PC-3 (cell line): ENCODE data around the gene REP15. TPM values are rescaled to one million over a fixed set of nuclear protein-coding genes. Genes with fewer than 3 reads are reported as not detected.

Experiments used
- ATAC-seq: fragments of 200-7000 bp; cut with Tn5 transposase; 2 replicates; pipeline ENCODE4 v1.9.1; 2020; ENCODE audit warnings: mild to moderate bottlenecking, moderate library complexity
- Bru-seq: library from RNA; stranded (reverse); fragments of 400-500 nt; gene quantifications from one replicate; lab custom pipeline; 2021; lab: Mats Ljungman, UMichigan
- BruChase-seq, 2 experiments: library from RNA; stranded (reverse); fragments of 400-500 nt; gene quantifications; one replicate each; lab custom pipeline; 2021; lab: Mats Ljungman, UMichigan
- BruUV-seq: library from RNA; stranded (reverse); fragments of 400-500 nt; replicated peaks from 2 replicates; lab custom pipeline; 2021; lab: Mats Ljungman, UMichigan
- CTCF ChIA-PET: fragments of 300-600 bp; sonication (Branson Sonifier 250); formaldehyde crosslinking; loops from one replicate; lab custom pipeline; 2022; ENCODE audit warnings: antibody characterized with exemption; lab: Charles Lee
- POLR2A ChIA-PET: fragments of 300-600 bp; sonication (Branson Sonifier 250); formaldehyde crosslinking; loops from one replicate; lab custom pipeline; 2022; ENCODE audit warnings: antibody characterized with exemption; ENCODE audit not compliant: unreplicated experiment; lab: Charles Lee
- DNase-seq: peaks from one replicate; pipeline ENCODE4 v3.0.0-alpha.2; 2015
- H2AFZ ChIP-seq: fragments of 300-600 bp; sonication (generic); 2 replicates; pipeline ENCODE4 v1.6.0; 2016; ENCODE audit warnings: antibody characterized with exemption, low read length
- H3F3A ChIP-seq: fragments of 300-600 bp; sonication (generic); one replicate; pipeline ENCODE4 v1.6.0; 2017; ENCODE audit warnings: antibody characterized with exemption, low read length, control low read depth, mild to moderate bottlenecking; ENCODE audit not compliant: unreplicated experiment
- H3K27ac ChIP-seq: fragments of 300-600 bp; sonication (generic); 2 replicates; pipeline ENCODE4 v1.5.1; 2016; ENCODE audit warnings: mild to moderate bottlenecking, low read length
- H3K27me3 ChIP-seq: fragments of 300-600 bp; sonication (generic); 2 replicates; pipeline ENCODE4 v1.6.1; 2016; ENCODE audit warnings: low read length, mixed read lengths
- H3K36me3 ChIP-seq: fragments of 300-600 bp; sonication (generic); 2 replicates; pipeline ENCODE4 v1.6.1; 2016; ENCODE audit warnings: low read depth, mixed run types, low read length, mixed read lengths
- H3K4me1 ChIP-seq: fragments of 300-600 bp; sonication (generic); 2 replicates; pipeline ENCODE4 v1.5.1; 2016; ENCODE audit warnings: low read length; ENCODE audit not compliant: insufficient read depth
- H3K4me2 ChIP-seq: fragments of 300-600 bp; sonication (generic); 2 replicates; pipeline ENCODE4 v1.6.0; 2016; ENCODE audit warnings: low read length
- H3K4me3 ChIP-seq: fragments of 300-600 bp; sonication (generic); 2 replicates; pipeline ENCODE4 v1.5.1; 2016; ENCODE audit warnings: mild to moderate bottlenecking, low read length, mixed read lengths
- H3K79me2 ChIP-seq: fragments of 300-600 bp; sonication (generic); 2 replicates; pipeline ENCODE4 v1.6.1; 2017; ENCODE audit warnings: low read length, mixed read lengths
- H3K9ac ChIP-seq: fragments of 300-600 bp; sonication (generic); 2 replicates; pipeline ENCODE4 v1.6.0; 2016; ENCODE audit warnings: mild to moderate bottlenecking, low read length
- H3K9me2 ChIP-seq: fragments of 300-600 bp; sonication (generic); replicated peaks from 2 replicates; pipeline ENCODE4 v1.6.1; 2016; ENCODE audit warnings: mixed run types, low read length, mixed read lengths
- H3K9me3 ChIP-seq: fragments of 300-600 bp; sonication (generic); 2 replicates; pipeline ENCODE4 v1.6.1; 2016; ENCODE audit warnings: low read length, mixed read lengths
- H4K20me1 ChIP-seq: fragments of 300-600 bp; sonication (generic); 2 replicates; pipeline ENCODE4 v1.6.1; 2016; ENCODE audit warnings: low read length, mixed read lengths
- EZH2 ChIP-seq: fragments of 300-600 bp; sonication (generic); IDR thresholded peaks from one replicate; pipeline ENCODE4 v1.6.1; 2017; ENCODE audit warnings: antibody characterized with exemption, mild to moderate bottlenecking, low read length; ENCODE audit not compliant: unreplicated experiment
- EZH2phosphoT487 ChIP-seq: fragments of 300-600 bp; sonication (generic); IDR thresholded peaks from 2 replicates; pipeline ENCODE4 v1.6.1; 2018; ENCODE audit warnings: mild to moderate bottlenecking, antibody characterized with exemption, low read length, borderline replicate concordance
- intact Hi-C: fragments of 100-400 bp; cut with micrococcal nuclease; formaldehyde crosslinking; loops from 2 replicates; pipeline ENCODE4 v1.9.0; 2023
- long read RNA-seq: library from polyadenylated mRNA; unstranded; transcript quantifications from one replicate; pipeline ENCODE4 v2.0.0, GENCODE V29; 2021; ENCODE audit not compliant: unreplicated experiment
- total RNA-seq: library from RNA; depleted of rRNA; stranded (reverse); fragments of >200 nt; gene quantifications from 2 replicates; pipeline ENCODE4 v1.2.3, GENCODE V29; 2014; rRNA removed
- TF ChIP-seq, protein P1 (sequence below): fragments of 300-600 bp; sonication (generic); conservative IDR thresholded peaks from 2 replicates; pipeline ENCODE4 v1.5.1; 2017; ENCODE audit warnings: antibody characterized with exemption, low read depth, mild to moderate bottlenecking, low read length

REP15 gene, protein sequence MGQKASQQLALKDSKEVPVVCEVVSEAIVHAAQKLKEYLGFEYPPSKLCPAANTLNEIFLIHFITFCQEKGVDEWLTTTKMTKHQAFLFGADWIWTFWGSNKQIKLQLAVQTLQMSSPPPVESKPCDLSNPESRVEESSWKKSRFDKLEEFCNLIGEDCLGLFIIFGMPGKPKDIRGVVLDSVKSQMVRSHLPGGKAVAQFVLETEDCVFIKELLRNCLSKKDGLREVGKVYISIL
- total RNA-seq (1.6 and 2.4 TPM in 2 replicates), Bru-seq, nascent RNA (percentile 83 among the genes with signal in this experiment), BruChase-seq, experiment 1, labeled RNA remaining after a 6-hour chase (percentile 78 among the genes with signal in this experiment), BruChase-seq, experiment 2, labeled RNA remaining after a 2-hour chase (percentile 81 among the genes with signal in this experiment)
- long read RNA-seq, partial matches to known transcripts, result 0 of 1 reads
- long read RNA-seq, other reads (novel, unspliced or antisense), result 0 of 1 reads

DNA sequence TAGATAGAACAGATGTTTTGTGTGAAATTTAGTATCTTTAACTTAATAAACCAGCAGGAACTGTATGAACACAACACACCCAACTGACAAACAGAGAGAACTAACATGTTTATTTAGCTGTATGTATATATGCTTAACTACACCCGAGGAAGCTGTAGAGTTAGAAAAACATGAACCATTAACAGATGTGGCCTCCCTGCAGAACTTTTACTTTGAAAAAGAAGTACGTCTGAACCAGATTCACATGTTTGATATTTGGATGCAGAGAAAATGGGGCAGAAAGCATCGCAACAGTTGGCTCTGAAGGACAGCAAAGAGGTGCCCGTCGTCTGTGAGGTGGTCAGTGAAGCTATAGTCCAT, at the start of gene REP15:
Gene REP15, plus strand, starts transcription at position 155 of the 360 bp plus-strand sequence. Its CDS starts 116 bp downstream, at position 271.
- H3K4me2 ChIP-seq, result no peak within 1 kb of the TSS

DNA sequence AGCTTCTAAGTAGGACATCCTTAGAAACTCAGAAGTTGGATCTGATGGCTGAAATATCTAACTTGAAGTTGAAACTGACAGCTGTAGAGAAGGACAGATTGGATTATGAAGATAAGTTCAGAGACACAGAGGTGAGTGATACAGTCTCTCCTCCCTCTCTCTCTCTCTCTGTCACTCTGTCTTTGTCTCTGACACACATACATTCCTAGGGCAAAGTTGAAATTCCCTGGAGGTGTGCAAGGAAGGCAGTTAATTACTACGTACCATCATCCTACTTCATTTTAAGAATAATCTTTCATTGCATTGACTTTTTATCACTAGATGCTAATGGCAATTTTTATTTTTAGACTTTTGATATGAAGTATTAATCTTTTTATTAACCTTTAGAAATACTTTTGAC, 46.2 kb upstream of the REP15 start:
- Histone ChIP-seq H3K79me2 (no peaks in the 10 kb centered on the region), H3K4me3 (no peak overlapping the region), H3K27ac (no peak overlapping the region), H3K27me3 (no peaks in the 10 kb centered on the region), H2AFZ (no peak overlapping the region), H3K9me3 (no peaks in the 10 kb centered on the region), H3K9me2 (no peaks in the 10 kb centered on the region), H4K20me1 (no peaks in the 10 kb centered on the region), H3K4me2 (no peak overlapping the region), H3F3A (no peaks in the 10 kb centered on the region), H3K4me1 (peaks cover 7% of the 10 kb centered on the region), H3K9ac (no peak overlapping the region), H3K36me3 (peaks cover 17% of the 10 kb centered on the region)
- ChIA-PET CTCF (no interaction called here), POLR2A (no interaction called here)
- no TSS peak for BruUV-seq
- no peak for DNase-seq
- intact Hi-C loops, result loop anchor here (10.0 kb wide), 1 partner anchor 315 kb away; the partner anchor contains the start of gene BMAL2
- 0 out of 2 replicates have a peak, but pooled peaks have one; percentile 16 for ATAC-seq
- TF ChIP-seq EZH2phosphoT487, result no peak
- TF ChIP-seq, protein P1, sequence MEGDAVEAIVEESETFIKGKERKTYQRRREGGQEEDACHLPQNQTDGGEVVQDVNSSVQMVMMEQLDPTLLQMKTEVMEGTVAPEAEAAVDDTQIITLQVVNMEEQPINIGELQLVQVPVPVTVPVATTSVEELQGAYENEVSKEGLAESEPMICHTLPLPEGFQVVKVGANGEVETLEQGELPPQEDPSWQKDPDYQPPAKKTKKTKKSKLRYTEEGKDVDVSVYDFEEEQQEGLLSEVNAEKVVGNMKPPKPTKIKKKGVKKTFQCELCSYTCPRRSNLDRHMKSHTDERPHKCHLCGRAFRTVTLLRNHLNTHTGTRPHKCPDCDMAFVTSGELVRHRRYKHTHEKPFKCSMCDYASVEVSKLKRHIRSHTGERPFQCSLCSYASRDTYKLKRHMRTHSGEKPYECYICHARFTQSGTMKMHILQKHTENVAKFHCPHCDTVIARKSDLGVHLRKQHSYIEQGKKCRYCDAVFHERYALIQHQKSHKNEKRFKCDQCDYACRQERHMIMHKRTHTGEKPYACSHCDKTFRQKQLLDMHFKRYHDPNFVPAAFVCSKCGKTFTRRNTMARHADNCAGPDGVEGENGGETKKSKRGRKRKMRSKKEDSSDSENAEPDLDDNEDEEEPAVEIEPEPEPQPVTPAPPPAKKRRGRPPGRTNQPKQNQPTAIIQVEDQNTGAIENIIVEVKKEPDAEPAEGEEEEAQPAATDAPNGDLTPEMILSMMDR, result no peak
- TF ChIP-seq EZH2, result no peak

More for the DNA sequence above, at the start of gene REP15:
- Histone ChIP-seq H3K36me3 (peaks cover 21% of the 10 kb centered on the region; the same call in 1 of the 2 replicates), H3K4me3 (no peak within 1 kb of the TSS), H3F3A (no peaks in the 10 kb centered on the region), H3K9me3 (no peaks in the 10 kb centered on the region), H3K27me3 (no peaks in the 10 kb centered on the region), H2AFZ (no peak within 1 kb of the TSS), H3K27ac (peak within 1 kb of the TSS; percentile 17; the same call in 1 of the 2 replicates), H3K9ac (no peak within 1 kb of the TSS), H3K9me2 (no peaks in the 10 kb centered on the region), H3K4me1 (no peaks in the 10 kb centered on the region), H4K20me1 (no peaks in the 10 kb centered on the region), H3K79me2 (no peaks in the 10 kb centered on the region)
- POLR2A ChIA-PET, result interaction anchor here (0.9 kb wide), 1 partner anchor 14 kb away, joined by 3 read pairs; no protein-coding TSS in a partner anchor
- intact Hi-C loops, result no loop called here
- no TSS peak for BruUV-seq
- ATAC-seq (peak; percentile 64), DNase-seq (no peak)
- CTCF ChIA-PET, result no interaction called here
- TF ChIP-seq, protein P1, result no peak
- TF ChIP-seq EZH2 (no peak), EZH2phosphoT487 (no peak)
